GM12878 (cell line): ENCODE measurements around the gene ZNF100. TPM values are rescaled to one million over a fixed set of nuclear protein-coding genes. Genes with fewer than 3 reads are reported as not detected.

ENCODE experiments used
- BHLHE40 ChIP-seq, 2 experiments: fragments of 450-650 bp in 1 of 2; IDR thresholded peaks; 2 replicates each; pipeline ENCODE4 v1.6.1; 2011 to 2017; ENCODE audit warnings: low read depth in 2 of 2, borderline replicate concordance in 1 of 2, improper control_type of control experiment in 1 of 2, low read length in 1 of 2, mild to moderate bottlenecking in 1 of 2
- CHD1 ChIP-seq: IDR thresholded peaks from 2 replicates; pipeline ENCODE4 v1.6.1; 2012; ENCODE audit warnings: low read depth, low read length, improper control_type of control experiment
- CREM ChIP-seq: IDR thresholded peaks from 2 replicates; pipeline ENCODE4 v1.6.1; 2014; ENCODE audit warnings: antibody characterized with exemption, low read depth
- E2F4 ChIP-seq: IDR thresholded peaks from 2 replicates; pipeline ENCODE4 v1.6.1; 2012; ENCODE audit warnings: low read depth, low read length, improper control_type of control experiment
- GATAD2B ChIP-seq: fragments of 450-650 bp; conservative IDR thresholded peaks from 2 replicates; pipeline ENCODE4 v1.6.1; 2017; ENCODE audit warnings: low read depth, mild to moderate bottlenecking, moderate library complexity
- JUNB ChIP-seq: IDR thresholded peaks from 2 replicates; pipeline ENCODE4 v1.6.1; 2016; ENCODE audit warnings: antibody characterized with exemption, mild to moderate bottlenecking
- NKRF ChIP-seq: fragments of 450-650 bp; conservative IDR thresholded peaks from 2 replicates; pipeline ENCODE4 v1.6.1; 2017; ENCODE audit warnings: mild to moderate bottlenecking, moderate library complexity
- PAX8 ChIP-seq: fragments of 450-650 bp; IDR thresholded peaks from 2 replicates; pipeline ENCODE4 v1.6.1; 2017; ENCODE audit warnings: mild to moderate bottlenecking, moderate library complexity
- PBX3 ChIP-seq: IDR thresholded peaks from 2 replicates; pipeline ENCODE4 v1.6.1; 2011; ENCODE audit warnings: mild to moderate bottlenecking, low read depth, low read length, moderate library complexity; ENCODE audit not compliant: insufficient replicate concordance
- SIN3A ChIP-seq: IDR thresholded peaks from 2 replicates; pipeline ENCODE4 v1.6.1; 2012; ENCODE audit warnings: low read depth, low read length, improper control_type of control experiment
- SIX5 ChIP-seq: IDR thresholded peaks from 2 replicates; pipeline ENCODE4 v1.6.1; 2011; ENCODE audit warnings: mild to moderate bottlenecking, low read depth, low read length, moderate library complexity; ENCODE audit not compliant: severe bottlenecking
- STAT1 ChIP-seq: fragments of 450-650 bp; conservative IDR thresholded peaks from 2 replicates; pipeline ENCODE4 v1.6.1; 2014; ENCODE audit warnings: antibody characterized with exemption, mild to moderate bottlenecking
- STAT3 ChIP-seq: IDR thresholded peaks from 2 replicates; pipeline ENCODE4 v1.6.1; 2011; ENCODE audit warnings: low read depth, low read length, improper control_type of control experiment
- YY1 ChIP-seq: IDR thresholded peaks from 2 replicates; pipeline ENCODE4 v1.6.1; 2011; ENCODE audit warnings: low read depth, mild to moderate bottlenecking, low read length
- ZBTB4 ChIP-seq: fragments of 450-650 bp; formaldehyde crosslinking; IDR thresholded peaks from 2 replicates; pipeline ENCODE4 v1.4.0; 2022; ENCODE audit warnings: mild to moderate bottlenecking, moderate library complexity
- ZBTB40 ChIP-seq: fragments of 450-650 bp; IDR thresholded peaks from 2 replicates; pipeline ENCODE4 v1.6.1; 2016; ENCODE audit warnings: mild to moderate bottlenecking, moderate library complexity, borderline replicate concordance
- ZNF24 ChIP-seq: fragments of 450-650 bp; IDR thresholded peaks from 2 replicates; pipeline ENCODE4 v1.6.1; 2017; ENCODE audit warnings: antibody characterized with exemption, mild to moderate bottlenecking
- ZNF384 ChIP-seq: IDR thresholded peaks from 2 replicates; pipeline ENCODE4 v1.6.1; 2012; ENCODE audit warnings: low read depth, mild to moderate bottlenecking, low read length, improper control_type of control experiment, borderline replicate concordance
- polyA plus RNA-seq, 11 experiments: library from polyadenylated mRNA; depleted of rRNA in 4 of 11; unstranded in 6 of 11; stranded (reverse) in 5 of 11; fragments of >200 nt; fragmentation: Nextera tagmentation in 4 of 11; fragmentation: Illumina TruSeq in 1 of 11; extraction: Ambion mirVana in 4 of 11; extraction: Trizol in 1 of 11; gene quantifications; 1 replicate in 1 of 11; 2 replicates in 10 of 11; pipeline versions ENCODE4 v1.2.1 to v1.2.3, GENCODE V29; 2011 to 2016; ENCODE audit warnings: inconsistent platforms in 2 of 11, missing spikeins in 2 of 11, low read depth in 1 of 11
- total RNA-seq, 4 experiments: library from RNA; depleted of rRNA in 3 of 4; stranded (reverse); fragments of >200 nt in 3 of 4; fragmentation: Illumina TruSeq in 1 of 4; extraction: Trizol in 1 of 4; gene quantifications; 2 replicates each; pipeline versions ENCODE4 v1.2.1 to v1.2.3, GENCODE V29; 2013 to 2021

The ZNF100 gene
- total and polyA plus RNA-seq, 10 of the 15 experiments (the other 5 are each of a cell fraction or from before 2014, with no cell fraction given): 3.0 to 18.2 (median 9.4) TPM

GRCh38 chr19:21767065-21767800 is at the start of gene ZNF100 (continued):
- peak; percentile 95 for TF ChIP-seq NKRF
- TF ChIP-seq JUNB: no peak
- TF ChIP-seq PBX3: peak; percentile 96
- 0 out of 2 replicates have a peak, but pooled peaks have one; percentile 48 for TF ChIP-seq GATAD2B
- TF ChIP-seq ZNF24: no peak
- no peak for TF ChIP-seq STAT1
- peak; percentile 78 for TF ChIP-seq E2F4
- TF ChIP-seq SIN3A: peak; percentile 75; the same call in 1 of the 2 replicates
- peak; percentile 21; the same call in 1 of the 2 replicates for TF ChIP-seq ZBTB40
- no peak for TF ChIP-seq BHLHE40 (IDR thresholded peaks at IDR 0.05; ENCODE audit: borderline replicate concordance in 1 of 2, low read depth in 2 of 2, low read length in 1 of 2)
- TF ChIP-seq STAT3: no peak
- no peak for TF ChIP-seq ZNF384
- no peak for TF ChIP-seq PAX8
- TF ChIP-seq ZBTB4: no peak
- TF ChIP-seq CREM: 0 out of 2 replicates have a peak, but pooled peaks have one; percentile 22
- TF ChIP-seq CHD1: no peak
- no peak for TF ChIP-seq SIX5
- TF ChIP-seq YY1: peak; percentile 93
